ENCODE data around the gene HNF1A.

The HNF1A gene

DNA sequence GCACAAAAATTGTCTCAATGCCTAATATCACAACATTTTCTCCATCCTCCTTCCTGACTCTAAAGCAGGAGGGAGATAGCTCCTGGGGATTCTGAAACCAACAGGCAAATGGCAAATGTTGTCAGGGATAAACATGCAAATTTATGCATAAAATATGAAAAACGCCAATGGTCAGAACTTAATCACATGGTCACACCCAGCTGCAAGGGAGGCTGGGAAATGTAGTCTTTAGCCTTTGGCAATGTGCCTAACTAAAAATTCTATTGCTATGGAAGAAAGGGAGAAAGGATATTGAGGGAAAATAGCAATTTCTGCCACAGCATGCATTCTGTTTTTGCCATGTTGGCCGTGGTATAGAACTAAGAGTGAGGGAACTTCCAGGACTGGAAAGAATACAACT, 72.4 kb downstream of the HNF1A start:
- DNase-seq (ENCODE audit: low read depth in 3 of 3): no peak

Measured in stimulated activated CD4-positive, alpha-beta T cell treated with anti-CD3 and anti-CD28 coated beads, TNF-alpha, amount 100 ng/mL, for 24 hours (primary cell).